T-helper 9 cell (primary cell): ENCODE data around the gene REXO1.
"Not testable (repeated sequence)": the region's sequence is repeated elsewhere in the genome, so short reads cannot be mapped to it uniquely, and the experiment has no call there.

ENCODE experiments used
- DNase-seq: peaks from one replicate; pipeline ENCODE4 v3.0.0-alpha.2; 2020

Gene REXO1

GRCh38 chr19:1813192-1814182 lies 34.8 kb downstream of the REXO1 start:
- DNase-seq: no peak

- DNase-seq: peak; percentile 76
Measured at GRCh38 chr19:1812426-1813191, 35.7 kb downstream of the REXO1 start.

GRCh38 chr19:1811942-1812425 lies 36.3 kb downstream of the REXO1 start, which contains the start of gene ATP8B3:
Gene ATP8B3 (minus strand): TSS chr19:1812276. CDS start chr19:1811736, 540 bp downstream.
- peak; percentile 74 for DNase-seq

DNA sequence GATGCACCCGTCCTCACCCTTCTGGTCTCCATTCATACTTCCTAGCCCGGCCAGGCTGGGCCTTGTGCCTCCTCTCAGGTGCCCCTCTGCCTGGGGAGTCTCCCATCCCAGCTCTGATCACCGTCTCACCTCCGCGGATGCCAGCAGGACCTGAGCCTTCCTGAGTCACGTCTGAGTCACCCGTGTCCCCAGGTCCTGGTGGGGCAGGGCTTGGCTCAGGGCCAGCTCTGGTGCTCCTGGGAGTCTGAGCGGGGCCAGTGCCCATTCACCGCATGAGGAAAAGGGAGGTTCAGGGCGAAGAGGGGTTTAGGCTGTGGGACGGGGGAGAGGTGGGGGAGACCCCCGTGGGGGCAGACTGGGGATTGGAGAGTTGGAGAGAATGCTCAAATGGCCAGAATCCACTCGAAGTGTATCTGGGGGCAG lies 36.8 kb downstream of the REXO1 start:
- DNase-seq: peak; percentile 53

DNA sequence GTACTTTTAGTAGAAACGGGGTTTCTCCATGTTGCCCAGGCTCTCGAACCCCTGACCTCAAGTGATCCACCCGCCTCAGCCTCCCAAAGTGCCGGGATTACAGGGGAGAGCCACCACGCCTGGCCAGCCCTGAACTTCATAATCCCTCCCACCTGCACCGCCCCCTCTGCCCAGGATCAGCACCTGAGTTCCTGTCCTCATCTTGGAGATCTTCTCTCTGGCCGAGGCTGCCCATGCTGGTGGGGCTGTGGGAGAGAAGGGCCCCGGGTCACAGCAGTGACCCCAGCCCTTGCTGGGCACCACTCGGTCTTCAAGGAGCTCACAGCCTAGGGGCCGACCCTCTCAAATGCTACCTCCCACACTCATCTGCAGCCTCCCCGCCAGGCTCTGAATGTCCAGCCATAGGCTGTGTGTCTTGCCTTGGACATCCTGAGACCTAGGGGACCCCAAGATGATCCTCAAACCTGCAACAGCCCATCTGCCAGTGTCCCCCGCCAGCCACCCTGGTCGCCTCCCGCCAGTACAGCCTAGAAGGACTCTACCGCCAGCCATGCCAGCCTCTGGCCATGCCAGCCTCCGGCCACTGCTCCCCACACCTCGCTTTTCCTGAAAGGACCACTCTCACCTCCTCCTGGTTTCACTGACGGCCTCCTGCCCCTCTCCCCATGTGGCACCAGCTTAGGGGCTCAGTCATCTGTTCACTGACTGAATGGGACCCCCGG lies 37.7 kb downstream of the REXO1 start:
- no peak for DNase-seq

- no peak for DNase-seq
Measured at GRCh38 chr19:1809678-1810077, 38.6 kb downstream of the REXO1 start.

- no peak for DNase-seq
Measured at GRCh38 chr19:1808395-1808731, 39.9 kb downstream of the REXO1 start.

GRCh38 chr19:1807695-1808394 lies 40.4 kb downstream of the REXO1 start:
- DNase-seq: no peak

- no peak for DNase-seq
Measured at GRCh38 chr19:1807030-1807694, 41.1 kb downstream of the REXO1 start.

GRCh38 chr19:1806184-1807029 lies 41.9 kb downstream of the REXO1 start:
- no peak for DNase-seq

GRCh38 chr19:1805401-1806183 lies 42.7 kb downstream of the REXO1 start:
- no peak for DNase-seq

DNA sequence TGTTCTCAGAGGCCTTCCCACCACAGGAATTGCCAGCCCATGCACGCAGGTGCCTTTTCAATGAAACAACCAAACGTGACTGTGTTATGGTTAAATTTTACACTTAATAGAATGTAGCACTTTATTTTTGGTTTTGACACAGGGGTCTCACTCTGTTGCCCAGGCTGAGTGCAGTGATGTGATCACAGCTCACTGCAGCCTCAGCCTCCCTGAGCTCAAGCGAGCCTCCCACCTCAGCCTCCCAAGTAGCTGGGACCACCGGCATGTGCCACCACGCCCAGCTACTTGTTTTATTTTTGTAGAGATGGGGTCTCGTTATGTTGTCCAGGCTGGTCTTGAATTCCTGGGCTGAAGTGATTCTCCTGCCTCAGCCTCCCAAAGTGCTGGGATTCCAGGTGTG lies 43.4 kb downstream of the REXO1 start:
- DNase-seq: no peak

- no peak for DNase-seq
Measured at GRCh38 chr19:1799695-1800342, 48.5 kb downstream of the REXO1 start.

GRCh38 chr19:1797313-1797712 lies 51.0 kb downstream of the REXO1 start:
- DNase-seq: not testable (repeated sequence)

GRCh38 chr19:1796395-1797142 lies 51.7 kb downstream of the REXO1 start:
- DNase-seq: no peak

GRCh38 chr19:1794424-1795172 lies 53.7 kb downstream of the REXO1 start:
- DNase-seq: no peak

DNA sequence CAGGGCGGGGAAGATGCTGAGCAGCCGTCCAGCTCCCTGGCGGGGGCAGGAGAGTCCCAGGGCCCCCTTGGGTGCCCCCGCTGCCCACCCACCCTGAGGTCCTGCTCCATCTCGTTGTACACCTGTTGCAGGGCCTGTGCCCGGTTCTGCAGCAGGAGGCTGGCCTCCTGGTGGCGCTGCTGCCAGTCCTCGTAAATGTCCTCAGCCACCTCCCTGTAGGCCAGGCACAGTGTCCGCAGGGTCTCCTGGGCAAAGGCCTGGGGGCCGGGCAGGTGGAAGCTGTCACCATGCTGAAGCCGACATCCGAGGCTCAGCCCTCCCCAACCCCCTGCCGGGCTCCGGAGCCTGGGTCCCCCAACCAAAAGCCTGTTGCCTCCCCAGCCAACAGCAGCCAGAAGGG lies 56.4 kb downstream of the REXO1 start:
- no peak for DNase-seq
